Stimulated activated CD8-positive, alpha-beta memory T cell treated with anti-CD3 and anti-CD28 coated beads, Interleukin-4, amount 100 ng/mL, for 1 hour (primary cell): ENCODE measurements around the gene MRPL27.
"Not testable (repeated sequence)": the region's sequence is repeated elsewhere in the genome, so short reads cannot be mapped to it uniquely, and the experiment has no call there.

Experiments used
- DNase-seq, 2 donors: peaks; one replicate each; pipeline ENCODE4 v3.0.0-alpha.2; 2020; ENCODE audit warnings: low read depth in 2 of 2, low spot score in 1 of 2

MRPL27 gene

GRCh38 chr17:50372758-50373556 lies at the start of gene MRPL27, which contains the start of gene EME1:
MRPL27 (minus strand) TSS chr17:50373184; CDS start chr17:50373170, 14 bp downstream.
EME1 (plus strand) TSS chr17:50373229; CDS start chr17:50375209, 1,980 bp downstream.
- DNase-seq: peak; percentile 69

- no peak for DNase-seq
Measured at GRCh38 chr17:50422738-50423137, 49.8 kb upstream of the MRPL27 start.

GRCh38 chr17:50421308-50422051 lies 48.5 kb upstream of the MRPL27 start:
- no peak for DNase-seq

GRCh38 chr17:50420419-50421112 lies 47.6 kb upstream of the MRPL27 start:
- DNase-seq: no peak

- not testable (repeated sequence) for DNase-seq
Measured at GRCh38 chr17:50419577-50419976, 46.6 kb upstream of the MRPL27 start.

- DNase-seq: no peak
Measured at GRCh38 chr17:50414808-50415207, 41.8 kb upstream of the MRPL27 start.

GRCh38 chr17:50412188-50412732 lies 39.3 kb upstream of the MRPL27 start:
- DNase-seq: no peak

- no peak for DNase-seq
Measured at GRCh38 chr17:50407921-50408320, 34.9 kb upstream of the MRPL27 start.

GRCh38 chr17:50406578-50406977 lies 33.6 kb upstream of the MRPL27 start:
- no peak for DNase-seq

- not testable (repeated sequence) for DNase-seq
Measured at GRCh38 chr17:50405351-50405750, 32.4 kb upstream of the MRPL27 start.

GRCh38 chr17:50399591-50399990 lies 26.6 kb upstream of the MRPL27 start:
- not testable (repeated sequence) for DNase-seq

- not testable (repeated sequence) for DNase-seq
Measured at GRCh38 chr17:50398672-50399071, 25.7 kb upstream of the MRPL27 start.

- DNase-seq: no peak
Measured at GRCh38 chr17:50397919-50398285, 24.9 kb upstream of the MRPL27 start.

GRCh38 chr17:50397111-50397918 lies 24.3 kb upstream of the MRPL27 start, which contains the start of gene LRRC59:
LRRC59 (minus strand) TSS chr17:50397523; CDS start chr17:50397317, 206 bp downstream.
- DNase-seq: peak; percentile 82 to 87

GRCh38 chr17:50396261-50397110 lies 23.5 kb upstream of the MRPL27 start:
- no peak for DNase-seq

- no peak for DNase-seq
Measured at GRCh38 chr17:50394711-50395110, 21.7 kb upstream of the MRPL27 start.

GRCh38 chr17:50393700-50394099 lies 20.7 kb upstream of the MRPL27 start:
- no peak for DNase-seq

GRCh38 chr17:50392621-50393020 lies 19.6 kb upstream of the MRPL27 start:
- no peak for DNase-seq

- no peak for DNase-seq
Measured at GRCh38 chr17:50389534-50389933, 16.6 kb upstream of the MRPL27 start.
